NB4 (cell line): Measurements from ENCODE around the gene JHY.

ENCODE experiments used
- DNase-seq: peaks from one replicate; pipeline ENCODE4 v3.0.0; 2010; ENCODE audit warnings: low read depth
- H3K4me3 ChIP-seq: one replicate; pipeline ENCODE4 v1.5.1; 2011; ENCODE audit warnings: mild to moderate bottlenecking, low read depth, low read length, moderate library complexity
- CTCF ChIP-seq: IDR thresholded peaks from one replicate; pipeline ENCODE4 v1.5.1; 2012; ENCODE audit warnings: low read depth, low read length
- MAX ChIP-seq: IDR thresholded peaks from 2 replicates; pipeline ENCODE4 v1.6.1; 2011; ENCODE audit warnings: low read depth, low read length
- MYC ChIP-seq: IDR thresholded peaks from 2 replicates; pipeline ENCODE4 v1.6.1; 2011; ENCODE audit warnings: low read depth, low read length
- POLR2A ChIP-seq: IDR thresholded peaks from 2 replicates; pipeline ENCODE4 v1.6.1; 2011; ENCODE audit warnings: mild to moderate bottlenecking; ENCODE audit not compliant: insufficient read length; ENCODE audit errors: extremely low read depth

The JHY gene

GRCh38 chr11:122979815-122980595 lies 97.4 kb downstream of the JHY start:
- no peak for DNase-seq
- H3K4me3 ChIP-seq, result no peak overlapping the region
- TF ChIP-seq POLR2A (no peak), CTCF (no peak), MAX (no peak), MYC (no peak)

GRCh38 chr11:122981388-122982264 lies 99.1 kb downstream of the JHY start, which contains the start of gene BSX:
Gene BSX (minus strand): TSS chr11:122981834. CDS start chr11:122981671, 163 bp downstream.
- peak; percentile 80 for DNase-seq
- TF ChIP-seq MYC (no peak), POLR2A (no peak), MAX (0 out of 2 replicates have a peak, but pooled peaks have one; percentile 10)
- H3K4me3 ChIP-seq, result no peak within 1 kb of the TSS

- H3K4me3 ChIP-seq, result no peak overlapping the region
- TF ChIP-seq CTCF (no peak), POLR2A (no peak), MAX (no peak), MYC (no peak)
- DNase-seq, result no peak
These were observed 101.1 kb downstream of the JHY start for GRCh38 chr11:122983438-122984185.

GRCh38 chr11:122984186-122985011 lies 101.8 kb downstream of the JHY start:
- TF ChIP-seq POLR2A (no peak), MYC (no peak), CTCF (no peak), MAX (no peak)
- no peak overlapping the region for H3K4me3 ChIP-seq
- no peak for DNase-seq

GRCh38 chr11:122995526-122995925 lies 113.0 kb downstream of the JHY start:
- H3K4me3 ChIP-seq, result no peak overlapping the region
- TF ChIP-seq MYC (no peak), CTCF (no peak), MAX (no peak), POLR2A (no peak)
- no peak for DNase-seq
